Lower lobe of right lung (tissue), 2 donors: Measurements from ENCODE around the gene COL5A1. TPM values are rescaled to one million over a fixed set of nuclear protein-coding genes. Genes with fewer than 3 reads are reported as not detected.

Source experiments
- ATAC-seq, 2 donors: fragments of 200-7000 bp; cut with Tn5 transposase; one replicate each; pipeline ENCODE4 v1.9.1; 2020 to 2022; ENCODE audit warnings: mild to moderate bottlenecking in 2 of 2, moderate library complexity in 2 of 2
- DNase-seq: peaks from one replicate; pipeline ENCODE4 v3.0.0-alpha.2; 2020
- H3K27ac ChIP-seq: fragments of 200-600 bp; one replicate; pipeline ENCODE4 v1.8.0; 2022
- H3K27me3 ChIP-seq: fragments of 200-600 bp; one replicate; pipeline ENCODE4 v1.8.0; 2022; ENCODE audit warnings: low read depth
- H3K36me3 ChIP-seq: fragments of 200-600 bp; one replicate; pipeline ENCODE4 v1.8.0; 2022; ENCODE audit warnings: mild to moderate bottlenecking
- H3K4me1 ChIP-seq: fragments of 200-600 bp; one replicate; pipeline ENCODE4 v1.8.0; 2022
- H3K4me3 ChIP-seq: fragments of 200-600 bp; one replicate; pipeline ENCODE4 v1.8.0; 2022; ENCODE audit warnings: mild to moderate bottlenecking
- H3K9me3 ChIP-seq: fragments of 200-600 bp; one replicate; pipeline ENCODE4 v1.8.0; 2022
- CTCF ChIP-seq: fragments of 200-600 bp; IDR thresholded peaks from one replicate; pipeline ENCODE4 v1.8.0; 2022; ENCODE audit warnings: antibody characterized with exemption, mild to moderate bottlenecking
- intact Hi-C: fragments of 100-400 bp; cut with DNase I; formaldehyde crosslinking; loops from one replicate; pipeline ENCODE4 v1.11.0; 2022
- total RNA-seq: library from RNA; stranded (reverse); fragmentation: NEBNext Ultra II Directional; extraction: Animal tissue kit (Norgen Biotek cat#: 25700); gene quantifications from one replicate; pipeline ENCODE4 v1.2.1, GENCODE V29; 2021
- donor health status: DM: no; HTN: yes; CAD: no; lungs with severe emphysema.

COL5A1 gene
- total RNA-seq, 1 donor from 2014 or later: 29.0 TPM

- DNase-seq (peak; percentile 38), ATAC-seq (no peak)
- H3K4me1 ChIP-seq: peaks cover 8% of the 10 kb centered on the region
- no peak overlapping the region for H3K27ac ChIP-seq
- H3K4me3 ChIP-seq: no peak overlapping the region
- H3K27me3 ChIP-seq: peaks cover 4% of the 10 kb centered on the region
- TF ChIP-seq CTCF: no peak
- intact Hi-C loops: no loop called here
- H3K9me3 ChIP-seq: no peaks in the 10 kb centered on the region
- no peaks in the 10 kb centered on the region for H3K36me3 ChIP-seq
Observed at GRCh38 chr9:134694714-134695113, 53.1 kb downstream of the COL5A1 start.

- H3K9me3 ChIP-seq: no peaks in the 10 kb centered on the region
- no peak for TF ChIP-seq CTCF
- no peak overlapping the region for H3K4me3 ChIP-seq
- H3K36me3 ChIP-seq: peaks cover 1% of the 10 kb centered on the region
- DNase-seq (peak; percentile 28), ATAC-seq (no peak)
- H3K4me1 ChIP-seq: peaks cover 8% of the 10 kb centered on the region
- intact Hi-C loops: no loop called here
- H3K27me3 ChIP-seq: peaks cover 4% of the 10 kb centered on the region
- H3K27ac ChIP-seq: no peak overlapping the region
Observed at GRCh38 chr9:134695144-134695543, 53.5 kb downstream of the COL5A1 start.

GRCh38 chr9:134696433-134696832 is 54.8 kb downstream of the COL5A1 start:
- no peak overlapping the region for H3K27ac ChIP-seq
- H3K27me3 ChIP-seq: peaks cover 4% of the 10 kb centered on the region
- peaks cover 8% of the 10 kb centered on the region for H3K4me1 ChIP-seq
- DNase-seq (no peak), ATAC-seq (no peak)
- H3K4me3 ChIP-seq: no peak overlapping the region
- TF ChIP-seq CTCF: no peak
- intact Hi-C loops: no loop called here
- no peaks in the 10 kb centered on the region for H3K9me3 ChIP-seq
- peaks cover 10% of the 10 kb centered on the region for H3K36me3 ChIP-seq

GRCh38 chr9:134698111-134698510 is 56.5 kb downstream of the COL5A1 start:
- H3K4me3 ChIP-seq: no peak overlapping the region
- no peaks in the 10 kb centered on the region for H3K9me3 ChIP-seq
- peak in 1 of 2 donors; percentile 8 for ATAC-seq
- intact Hi-C loops: no loop called here
- peaks cover 4% of the 10 kb centered on the region for H3K27me3 ChIP-seq
- no peak overlapping the region for H3K27ac ChIP-seq
- no peak for TF ChIP-seq CTCF
- H3K4me1 ChIP-seq: peaks cover 12% of the 10 kb centered on the region
- no peak for DNase-seq
- peaks cover 11% of the 10 kb centered on the region for H3K36me3 ChIP-seq

- Histone ChIP-seq H3K9me3 (no peaks in the 10 kb centered on the region), H3K36me3 (peaks cover 11% of the 10 kb centered on the region), H3K4me3 (no peak overlapping the region), H3K27me3 (peaks cover 4% of the 10 kb centered on the region), H3K4me1 (peaks cover 16% of the 10 kb centered on the region), H3K27ac (no peak overlapping the region)
- ATAC-seq (peak; percentile 72 to 75), DNase-seq (peak; percentile 73)
- intact Hi-C loops: no loop called here
- peak; percentile 92 for TF ChIP-seq CTCF
Observed at GRCh38 chr9:134698587-134699342, 57.2 kb downstream of the COL5A1 start.
